IPS-18c (cell line): Measurements from ENCODE around the gene NPLOC4.
A peak's percentile ranks its signal among the peaks of the same experiment; 100 is the strongest.

ENCODE experiments used
- H3K4me3 ChIP-seq: 2 replicates; pipeline ENCODE4 v1.7.0; 2013; ENCODE audit warnings: low read depth, mild to moderate bottlenecking, low read length, moderate library complexity; ENCODE audit not compliant: insufficient read depth
- H3K9me3 ChIP-seq: one replicate; pipeline ENCODE4 v1.6.1; 2013; ENCODE audit warnings: mild to moderate bottlenecking, low read length, moderate library complexity; ENCODE audit not compliant: control insufficient read depth, insufficient read depth

The NPLOC4 gene

DNA sequence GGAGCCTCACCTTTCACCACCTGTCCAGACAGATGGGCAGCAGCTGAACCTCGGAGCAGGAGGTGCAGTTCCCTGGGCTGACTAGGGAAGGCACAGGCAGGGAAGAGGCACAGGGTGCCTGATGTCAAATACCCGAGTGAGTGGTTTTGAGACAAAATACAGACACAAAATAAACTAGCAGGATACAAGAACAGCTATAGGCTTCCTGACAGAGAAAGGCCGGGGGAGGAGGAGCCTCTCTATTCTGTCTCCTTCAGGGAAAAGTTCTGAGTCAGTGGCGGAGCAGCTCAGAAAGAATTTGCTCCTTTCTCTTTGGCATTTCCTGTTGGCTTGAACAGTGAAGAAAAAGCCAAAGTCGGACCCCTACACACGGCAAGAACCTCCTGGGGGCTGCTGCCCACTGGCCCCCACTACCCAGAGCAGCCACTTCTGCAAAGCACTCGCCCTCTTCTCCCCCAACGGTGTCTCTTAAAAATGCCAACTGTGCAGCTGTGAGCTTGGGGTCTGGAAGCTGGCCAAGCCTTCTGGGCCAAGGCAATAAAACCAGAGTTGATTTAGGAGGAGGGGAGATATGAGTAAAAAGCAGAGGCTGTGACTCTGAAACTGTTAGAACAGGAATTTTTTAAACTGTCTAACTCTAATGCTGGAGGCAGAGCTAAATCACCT lies 70.3 kb downstream of the NPLOC4 start:
- H3K4me3 ChIP-seq, result no peak overlapping the region

DNA sequence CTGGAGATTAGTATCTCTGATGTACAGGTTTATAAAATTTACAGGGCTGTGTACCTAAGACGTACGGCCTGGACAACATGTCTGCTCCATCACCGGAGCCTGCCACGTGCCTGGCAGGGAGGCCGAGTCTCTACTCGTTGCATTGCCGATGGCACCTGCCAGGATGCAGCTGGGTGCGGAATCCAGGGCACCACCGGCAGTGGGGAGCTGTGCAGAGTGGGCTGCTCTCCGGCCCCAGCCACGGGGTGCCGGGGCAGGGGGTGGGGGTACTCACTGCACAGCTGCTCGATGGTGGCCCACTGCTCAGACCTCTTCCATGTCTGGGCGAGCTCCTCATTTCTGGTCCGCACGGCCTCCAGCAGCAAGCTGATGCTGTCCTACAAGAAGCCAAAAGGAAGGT lies 71.7 kb downstream of the NPLOC4 start:
- H3K9me3 ChIP-seq, result no peaks in the 10 kb centered on the region

More for the DNA sequence above, 70.3 kb downstream of the NPLOC4 start:
- H3K9me3 ChIP-seq, result no peaks in the 10 kb centered on the region

DNA sequence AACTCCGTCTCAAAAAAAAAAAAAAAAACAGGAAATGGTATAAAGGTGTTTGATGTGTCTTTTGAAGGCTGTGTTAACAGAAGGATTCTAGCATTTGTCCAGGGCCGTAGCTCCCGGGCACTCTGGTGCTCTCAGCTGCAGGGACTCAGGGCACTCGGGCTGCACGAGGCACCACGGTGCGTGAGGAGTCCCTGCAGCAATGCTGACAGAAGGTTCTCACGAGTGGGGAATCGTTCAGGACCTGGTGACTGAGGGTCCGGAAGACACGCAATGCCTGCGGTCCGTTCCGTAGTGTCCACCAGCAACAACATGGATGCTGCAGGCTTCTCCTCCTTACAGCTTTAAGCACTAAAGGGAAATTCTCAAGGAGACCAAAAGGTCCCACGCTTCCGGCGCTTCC lies 72.1 kb downstream of the NPLOC4 start:
- Histone ChIP-seq H3K4me3 (no peak overlapping the region), H3K9me3 (no peaks in the 10 kb centered on the region)

More for the DNA sequence above, 71.7 kb downstream of the NPLOC4 start:
- no peak overlapping the region for H3K4me3 ChIP-seq

DNA sequence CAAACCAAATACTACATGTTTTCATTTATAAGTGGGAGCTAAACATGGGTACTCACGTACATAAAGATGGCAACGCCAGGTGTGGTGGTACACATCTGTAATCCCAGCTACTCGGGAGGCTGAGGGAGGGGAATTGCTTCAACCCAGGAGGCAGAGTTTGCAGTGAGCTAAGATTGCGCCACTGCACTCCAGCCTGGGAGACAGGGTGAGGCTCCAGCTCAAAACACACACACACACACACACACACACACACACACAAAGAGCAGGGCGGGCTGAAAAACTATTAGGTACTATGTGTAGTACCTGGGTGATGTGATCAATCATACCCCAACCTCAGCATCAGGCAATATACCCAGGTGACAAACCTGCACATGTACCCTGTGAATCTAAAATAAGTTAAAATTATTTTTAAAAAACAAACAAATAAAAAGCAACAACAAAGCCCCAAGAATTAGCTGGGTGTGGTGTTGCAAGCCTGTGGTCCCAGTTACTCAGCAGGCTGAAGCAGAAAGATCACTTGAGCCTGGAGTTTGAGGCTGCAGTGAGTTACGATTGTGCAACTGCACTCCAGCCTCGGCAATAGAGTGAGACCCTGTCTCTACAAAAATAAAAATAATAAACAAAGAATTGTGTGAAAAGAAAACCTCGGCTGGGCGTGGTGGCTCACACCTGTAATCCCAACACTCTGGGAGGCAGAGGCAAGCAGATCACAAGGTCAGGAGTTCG lies 72.9 kb downstream of the NPLOC4 start:
- H3K4me3 ChIP-seq, result no peak overlapping the region
- no peaks in the 10 kb centered on the region for H3K9me3 ChIP-seq

DNA sequence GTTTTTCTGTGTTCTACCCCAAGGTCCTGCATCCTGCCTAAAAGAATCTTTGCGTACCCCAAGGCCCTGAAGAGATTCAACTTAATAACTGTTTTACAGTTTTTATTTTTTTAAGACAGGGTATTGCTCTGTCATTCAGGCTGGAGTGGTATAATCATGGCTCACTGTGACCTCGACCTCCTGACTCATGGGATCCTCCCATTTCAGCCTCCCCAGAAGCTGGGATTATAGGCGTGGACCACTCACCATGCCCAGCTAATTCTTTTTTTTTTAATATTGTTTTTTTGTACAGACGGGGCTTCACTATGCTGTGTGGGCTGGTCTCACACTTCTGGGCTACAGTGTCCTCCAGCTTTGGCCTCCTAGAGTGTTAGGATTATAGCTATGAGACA lies 75.4 kb downstream of the NPLOC4 start:
- no peak overlapping the region for H3K4me3 ChIP-seq

DNA sequence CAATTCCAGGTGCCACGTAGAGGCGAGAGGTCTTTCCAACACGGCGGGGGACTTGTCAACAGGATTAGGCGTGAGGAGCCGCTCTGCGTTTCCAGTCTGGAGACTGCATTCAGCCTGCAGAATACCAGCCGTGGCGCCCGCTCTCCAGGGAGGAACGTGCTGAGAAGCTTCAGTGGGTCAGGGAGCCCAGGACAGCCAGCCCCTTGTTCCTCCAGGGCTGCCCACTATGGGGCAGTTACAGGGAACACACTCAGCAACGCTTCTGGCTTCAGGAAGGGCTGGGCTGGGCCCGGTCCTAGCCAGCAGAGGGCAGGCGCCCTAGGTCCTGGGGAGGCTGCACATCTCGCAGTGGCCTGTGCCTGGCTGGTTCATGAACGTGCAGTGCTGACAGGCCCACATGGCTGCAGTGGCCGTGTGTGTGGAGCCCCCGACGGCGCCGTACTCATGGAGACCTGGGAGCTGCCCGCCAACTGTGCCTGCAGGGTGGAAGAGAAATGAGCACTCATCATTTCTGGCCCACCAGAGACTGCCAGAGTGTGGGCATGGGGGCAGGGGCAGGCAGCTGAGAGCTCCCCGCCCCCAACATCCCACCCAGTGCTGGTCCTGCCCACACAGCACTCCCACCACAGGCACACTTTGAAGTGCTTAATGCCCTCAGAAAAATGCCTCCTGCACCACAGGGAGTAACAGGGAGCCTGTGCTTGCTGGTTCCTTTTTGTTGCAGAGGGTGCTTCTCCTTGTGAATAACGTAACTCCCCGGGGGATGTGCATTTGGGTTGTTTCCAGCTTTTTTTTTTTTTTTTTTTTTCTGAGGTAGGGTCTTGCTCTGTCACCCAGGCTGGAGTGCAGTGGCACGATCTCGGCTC lies 77.7 kb downstream of the NPLOC4 start:
- H3K9me3 ChIP-seq, result no peaks in the 10 kb centered on the region
- no peak overlapping the region for H3K4me3 ChIP-seq

More for the DNA sequence above, 75.4 kb downstream of the NPLOC4 start:
- H3K9me3 ChIP-seq, result no peaks in the 10 kb centered on the region

DNA sequence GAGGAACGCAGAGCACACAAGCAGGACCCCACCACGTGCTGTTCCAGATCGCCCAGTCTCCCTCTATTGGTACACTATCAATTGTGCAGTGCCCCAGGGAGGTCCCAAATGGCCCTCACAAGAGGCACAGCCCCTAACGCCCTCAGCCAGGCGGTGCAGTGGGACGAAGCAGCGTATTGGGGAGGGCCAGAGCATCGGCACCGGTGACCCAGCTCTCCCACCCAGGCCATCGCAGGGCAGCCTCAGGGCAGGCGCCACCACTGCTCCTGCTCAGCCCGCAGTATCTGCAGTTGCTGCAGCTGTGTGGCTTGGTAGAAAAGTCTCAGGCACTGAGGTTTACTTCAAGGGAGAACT lies 78.8 kb downstream of the NPLOC4 start:
- H3K9me3 ChIP-seq, result no peaks in the 10 kb centered on the region
- no peak overlapping the region for H3K4me3 ChIP-seq

DNA sequence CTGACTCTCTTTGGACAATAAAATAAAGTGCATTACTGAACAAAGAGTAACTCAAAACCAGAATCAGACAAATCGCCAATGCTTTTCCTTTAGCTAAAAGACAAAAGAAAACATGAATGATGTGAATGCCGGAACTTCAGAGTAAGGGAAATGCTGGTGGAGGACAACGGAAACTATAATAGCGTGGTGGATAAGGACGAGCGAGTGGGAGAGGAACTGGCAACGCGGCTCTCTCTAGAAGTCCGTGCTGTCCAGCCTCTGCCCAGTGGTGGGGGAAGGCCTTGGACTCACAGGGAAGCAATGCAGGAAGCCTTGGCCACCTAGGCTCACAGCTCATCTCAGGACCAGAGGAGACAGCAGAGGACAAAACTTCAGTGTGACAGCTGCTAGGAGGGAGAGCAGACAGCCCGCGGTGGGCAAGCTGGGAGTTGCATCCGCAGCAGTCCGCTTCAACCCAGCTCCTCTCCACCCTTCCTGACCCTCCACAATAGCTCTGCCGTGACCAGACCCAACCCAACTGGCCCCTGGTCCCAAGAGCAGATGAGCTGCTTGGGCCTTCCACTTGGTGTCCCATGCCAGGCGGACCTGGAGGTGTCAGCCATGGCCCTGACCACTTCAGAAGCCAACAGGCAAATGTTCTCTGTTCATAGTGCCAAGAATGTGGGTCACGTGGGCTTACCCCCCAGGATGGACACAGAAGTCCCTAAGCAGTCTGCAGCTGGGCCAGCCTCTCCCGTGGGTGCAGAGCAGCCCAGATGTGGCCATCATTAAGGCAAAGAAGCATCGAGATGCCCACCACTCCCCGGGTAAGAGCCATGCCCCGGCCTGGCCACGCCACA lies 79.4 kb downstream of the NPLOC4 start:
- no peaks in the 10 kb centered on the region for H3K9me3 ChIP-seq

DNA sequence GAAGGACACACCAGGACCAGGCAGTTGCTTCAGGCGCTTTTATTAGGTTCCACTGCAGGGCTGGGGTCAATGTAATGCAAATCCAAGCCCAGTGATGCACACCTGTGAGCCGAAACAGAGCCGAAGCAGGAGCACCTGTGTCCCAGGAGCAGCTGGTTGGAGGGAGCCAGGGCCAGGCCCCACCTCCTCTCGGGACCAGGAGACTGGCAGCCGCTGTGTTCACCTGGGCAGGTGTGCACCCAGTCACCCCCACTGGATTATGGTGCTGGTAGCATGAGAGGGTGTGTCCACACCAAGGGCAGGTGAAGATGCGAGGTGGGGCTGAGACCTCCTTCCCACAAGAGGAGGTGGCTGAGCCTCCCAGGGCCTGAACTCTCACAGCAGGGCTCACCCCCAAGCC lies 80.0 kb downstream of the NPLOC4 start:
- Histone ChIP-seq H3K4me3 (no peak overlapping the region), H3K9me3 (no peaks in the 10 kb centered on the region)

More for the DNA sequence above, 79.4 kb downstream of the NPLOC4 start:
- no peak overlapping the region for H3K4me3 ChIP-seq

DNA sequence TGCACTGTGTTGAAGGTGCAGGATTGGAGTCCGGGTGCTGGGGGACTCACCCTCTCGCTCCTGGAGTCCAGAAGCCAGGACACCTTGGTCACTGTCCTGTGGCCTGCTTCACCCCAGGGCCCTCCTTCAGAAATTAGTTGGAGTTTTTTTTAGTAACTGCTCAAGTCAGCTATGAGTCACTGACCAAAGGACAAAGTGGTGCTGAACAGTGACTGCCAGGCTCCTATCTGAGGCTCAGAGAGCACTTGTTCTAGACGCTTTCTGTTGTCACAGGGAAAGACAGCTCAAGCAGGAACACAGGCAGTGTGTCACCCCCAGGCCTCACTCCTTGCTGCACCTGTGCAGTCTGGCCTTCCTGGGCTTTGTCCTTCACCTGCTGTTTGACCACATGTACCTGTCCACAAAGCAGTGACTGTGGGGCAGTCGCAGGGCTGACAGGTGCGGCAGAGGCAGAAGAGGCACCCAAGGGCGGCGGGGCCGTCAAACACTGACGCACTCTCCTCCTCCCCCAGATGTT lies 80.7 kb downstream of the NPLOC4 start:
- Histone ChIP-seq H3K9me3 (peaks cover 2% of the 10 kb centered on the region), H3K4me3 (no peak overlapping the region)

DNA sequence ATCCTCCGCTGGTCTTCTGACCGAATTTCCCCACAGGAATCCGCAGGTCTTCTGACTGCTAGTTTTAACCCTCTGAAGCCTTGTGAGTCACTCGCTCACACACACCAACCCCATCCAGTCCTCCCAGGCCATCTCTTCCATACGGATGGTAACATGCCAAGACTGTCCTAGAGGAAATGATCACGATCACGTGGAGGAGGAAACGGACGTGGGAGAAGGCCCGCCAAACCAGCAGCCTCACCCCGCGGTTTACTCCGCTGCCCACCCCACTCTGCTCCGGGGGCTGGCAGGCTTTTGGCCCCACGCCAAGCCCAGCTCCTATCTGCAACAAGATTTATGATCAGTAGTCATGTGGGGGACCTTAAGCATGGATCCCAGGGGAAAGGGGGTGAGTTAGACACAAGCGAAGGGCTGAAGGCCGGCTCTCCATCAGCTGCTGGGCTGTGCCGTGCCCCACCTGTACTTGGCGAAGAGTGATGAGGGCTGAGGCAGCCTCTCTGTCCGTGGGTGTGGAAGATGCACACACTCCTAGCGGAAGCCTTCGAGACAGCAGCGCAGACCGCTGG lies 83.2 kb downstream of the NPLOC4 start:
- peaks cover 2% of the 10 kb centered on the region for H3K9me3 ChIP-seq
- peak overlapping the region; percentile 92 for H3K4me3 ChIP-seq

DNA sequence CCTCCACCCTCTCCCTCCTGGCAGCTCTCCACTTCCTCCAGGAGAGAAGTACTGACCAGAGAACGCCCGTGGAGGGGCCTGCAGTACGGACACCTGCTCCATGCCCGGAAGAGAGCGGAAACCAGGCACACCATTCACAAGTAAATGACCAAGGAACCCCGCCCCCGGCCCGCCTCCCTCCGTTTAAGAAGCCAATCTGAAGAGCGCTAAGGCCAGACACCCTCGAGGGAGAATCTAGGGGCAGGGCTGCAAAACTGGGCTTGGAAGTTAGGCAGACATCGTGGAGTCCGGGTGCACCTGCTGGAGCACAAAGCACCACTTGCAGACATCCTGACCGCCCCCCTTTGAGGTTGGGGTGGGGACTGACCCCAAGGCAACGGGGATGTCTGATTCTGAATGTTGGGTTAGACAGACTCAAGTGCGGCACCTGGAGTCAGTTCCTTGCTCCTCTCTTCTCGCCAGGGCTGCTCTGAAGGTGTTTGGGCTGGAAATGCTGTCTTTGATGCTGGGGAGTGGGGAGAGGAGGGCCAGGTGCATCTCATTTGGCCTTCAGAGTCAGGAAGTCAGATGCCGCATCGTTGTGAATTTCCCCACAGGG lies 83.8 kb downstream of the NPLOC4 start:
- peak overlapping the region; percentile 92 for H3K4me3 ChIP-seq
- H3K9me3 ChIP-seq, result peaks cover 2% of the 10 kb centered on the region

DNA sequence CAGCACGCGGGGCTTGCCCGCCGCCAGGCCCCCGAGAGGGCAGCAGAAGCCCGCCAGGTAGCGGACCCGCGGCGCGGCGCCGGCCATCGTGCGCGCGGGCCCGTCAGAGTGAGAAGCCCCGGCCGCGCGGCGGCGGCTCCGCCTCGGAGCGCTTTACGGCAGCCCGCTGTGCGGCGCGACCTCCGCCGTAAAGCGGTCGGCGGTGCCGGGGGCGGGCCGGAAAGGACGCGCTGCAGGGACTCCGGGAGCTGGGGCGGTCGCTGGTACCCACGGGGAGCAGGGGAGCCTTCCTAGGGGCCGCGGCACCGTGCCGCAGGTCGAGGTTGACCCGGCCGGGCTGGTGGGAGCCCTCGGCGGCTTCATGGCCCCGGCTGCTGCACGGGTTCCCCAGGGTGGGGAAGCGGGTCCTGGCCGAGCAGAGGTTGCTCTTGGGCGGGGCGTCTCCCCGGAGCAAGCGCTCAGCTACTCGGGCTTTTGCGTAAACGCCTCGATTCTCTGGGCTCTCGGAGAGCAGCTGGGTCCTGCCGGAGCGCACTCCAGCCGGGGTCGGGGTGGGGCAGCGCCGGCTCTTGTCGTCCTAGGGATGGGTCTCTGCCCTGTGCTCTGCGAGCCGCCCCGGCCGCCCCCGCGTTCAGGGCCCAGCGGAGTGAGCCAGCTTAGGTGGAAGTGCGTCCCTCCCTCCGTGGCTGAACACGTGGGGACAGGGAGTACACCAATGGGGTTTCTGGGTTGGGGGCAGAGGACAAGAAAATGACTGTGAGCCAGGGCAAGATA lies 84.5 kb downstream of the NPLOC4 start, which contains the start of gene FAAP100:
TSS of gene FAAP100 (minus strand) at position 110 of the 774 bp plus-strand sequence. CDS start at position 87, 23 bp downstream.
- Histone ChIP-seq H3K9me3 (peaks cover 2% of the 10 kb centered on the region), H3K4me3 (peak within 1 kb of the TSS; percentile 92)

DNA sequence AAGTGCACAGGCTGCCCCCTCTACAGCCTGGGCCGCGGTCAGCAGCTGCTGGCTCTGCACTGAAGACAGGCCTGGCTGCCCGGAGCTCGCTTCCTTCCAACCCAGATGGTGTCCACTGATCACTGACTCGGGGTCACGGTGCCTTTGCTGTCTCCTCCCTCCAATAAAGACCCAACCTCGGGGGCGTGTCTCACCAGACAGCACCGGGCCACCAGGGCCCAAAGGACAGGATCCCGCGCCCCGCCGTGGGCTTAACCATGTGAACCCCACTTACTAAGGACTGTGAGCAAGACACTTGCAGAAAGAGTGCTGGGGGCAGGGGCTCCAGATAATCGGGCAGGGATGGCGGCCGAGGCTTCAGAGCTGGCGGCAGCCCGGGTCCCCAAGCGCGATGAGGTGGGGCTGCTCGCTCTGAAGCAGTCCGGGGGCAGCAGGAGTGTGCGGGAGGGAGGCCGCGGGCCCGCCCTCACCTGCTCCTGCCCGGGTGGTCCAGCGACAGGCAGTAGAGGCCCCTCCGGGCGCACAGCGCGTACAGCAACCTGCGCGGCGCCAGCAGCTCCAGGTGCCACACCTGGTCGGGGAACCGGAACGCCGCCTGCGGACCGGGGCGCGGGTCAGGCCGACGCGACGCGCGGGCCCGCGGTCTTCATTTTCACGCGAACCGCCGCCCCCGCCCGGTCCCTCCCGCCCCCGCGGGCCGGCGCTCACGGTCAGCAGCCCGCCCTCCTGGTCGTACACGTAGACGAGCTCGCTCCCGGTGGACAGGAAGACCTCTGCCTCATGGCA lies 85.3 kb downstream of the NPLOC4 start:
- H3K9me3 ChIP-seq, result peaks cover 2% of the 10 kb centered on the region
- peak overlapping the region; percentile 92 for H3K4me3 ChIP-seq
